Epithelial cell of proximal tubule (primary cell): Measurements from ENCODE around the gene ANXA2. TPM values are rescaled to one million over a fixed set of nuclear protein-coding genes. Genes with fewer than 3 reads are reported as not detected.
"Not testable (repeated sequence)": the region's sequence is repeated elsewhere in the genome, so short reads cannot be mapped to it uniquely, and the experiment has no call there.

Experiments used
- DNase-seq: peaks from one replicate; pipeline ENCODE4 v3.0.0-alpha.2; 2011; ENCODE audit warnings: low read depth
- H3K4me3 ChIP-seq: 2 replicates; pipeline ENCODE4 v1.5.1; 2011; ENCODE audit warnings: low read depth, mild to moderate bottlenecking, low read length
- CTCF ChIP-seq: conservative IDR thresholded peaks from 2 replicates; pipeline ENCODE4 v1.5.1; 2012; ENCODE audit warnings: low read depth, mild to moderate bottlenecking, low read length
- total RNA-seq: library from RNA; depleted of rRNA; stranded (reverse); fragments of >200 nt; gene quantifications from 2 replicates; pipeline ENCODE4 v1.2.3, GENCODE V29; 2015

ANXA2 gene
- total RNA-seq, 1 donor from 2014 or later: 2,958 TPM

DNA sequence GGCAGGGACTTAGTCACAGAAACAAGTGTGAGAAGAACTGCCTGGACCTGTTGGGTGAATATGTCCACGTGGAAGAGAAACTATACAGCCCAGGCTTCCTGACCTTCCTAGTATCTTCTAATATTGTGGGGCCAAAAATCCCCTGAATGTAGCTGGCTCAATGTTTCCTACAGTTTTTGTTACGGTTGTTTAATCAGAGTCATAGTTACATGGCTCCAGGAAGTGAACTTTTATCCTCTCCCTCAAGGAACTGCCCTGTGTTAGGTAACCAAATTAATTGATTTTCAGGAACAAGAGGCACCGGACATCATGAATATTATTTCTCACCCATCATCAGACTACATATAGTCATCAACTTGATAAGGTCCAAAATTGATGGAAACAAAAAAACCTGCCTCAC is 59.0 kb downstream of the ANXA2 start:
- no peak for DNase-seq
- TF ChIP-seq CTCF: no peak
- no peak overlapping the region for H3K4me3 ChIP-seq

- H3K4me3 ChIP-seq: no peak overlapping the region
- TF ChIP-seq CTCF: no peak
- DNase-seq: no peak
Measured at GRCh38 chr15:60337076-60337475, 60.7 kb downstream of the ANXA2 start.

- H3K4me3 ChIP-seq, DNase-seq: not testable (repeated sequence)
Measured at GRCh38 chr15:60335296-60335695, 62.5 kb downstream of the ANXA2 start.

DNA sequence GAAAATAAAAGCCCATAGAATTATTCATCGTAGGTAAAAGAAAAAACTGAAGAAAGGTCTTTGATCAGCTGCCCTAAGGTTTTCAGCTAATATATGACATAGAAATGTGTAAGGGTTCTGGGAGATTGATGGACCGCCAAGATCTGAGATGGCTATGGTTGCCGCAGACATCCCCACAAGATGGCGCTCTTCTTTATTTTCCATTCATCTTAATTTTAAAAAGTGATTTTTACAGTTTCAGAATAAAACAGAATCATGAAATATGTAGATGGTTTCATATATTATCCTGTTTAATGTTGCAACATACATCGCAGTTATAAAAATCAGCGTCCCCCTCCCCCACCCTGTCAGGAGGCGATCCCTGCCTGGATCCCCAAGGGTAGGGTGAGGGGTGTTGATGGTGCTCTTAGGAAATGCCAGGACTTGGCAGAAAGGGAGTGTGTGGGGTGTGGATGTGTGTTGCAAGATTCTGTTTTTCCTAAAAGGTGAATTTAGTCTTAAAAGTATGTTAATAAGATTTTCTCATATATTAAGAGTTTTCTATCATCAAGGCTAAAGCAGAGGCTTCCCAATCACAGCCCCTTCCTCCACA is 68.8 kb downstream of the ANXA2 start:
- H3K4me3 ChIP-seq: no peak overlapping the region
- TF ChIP-seq CTCF: peak; percentile 82
- no peak for DNase-seq

DNA sequence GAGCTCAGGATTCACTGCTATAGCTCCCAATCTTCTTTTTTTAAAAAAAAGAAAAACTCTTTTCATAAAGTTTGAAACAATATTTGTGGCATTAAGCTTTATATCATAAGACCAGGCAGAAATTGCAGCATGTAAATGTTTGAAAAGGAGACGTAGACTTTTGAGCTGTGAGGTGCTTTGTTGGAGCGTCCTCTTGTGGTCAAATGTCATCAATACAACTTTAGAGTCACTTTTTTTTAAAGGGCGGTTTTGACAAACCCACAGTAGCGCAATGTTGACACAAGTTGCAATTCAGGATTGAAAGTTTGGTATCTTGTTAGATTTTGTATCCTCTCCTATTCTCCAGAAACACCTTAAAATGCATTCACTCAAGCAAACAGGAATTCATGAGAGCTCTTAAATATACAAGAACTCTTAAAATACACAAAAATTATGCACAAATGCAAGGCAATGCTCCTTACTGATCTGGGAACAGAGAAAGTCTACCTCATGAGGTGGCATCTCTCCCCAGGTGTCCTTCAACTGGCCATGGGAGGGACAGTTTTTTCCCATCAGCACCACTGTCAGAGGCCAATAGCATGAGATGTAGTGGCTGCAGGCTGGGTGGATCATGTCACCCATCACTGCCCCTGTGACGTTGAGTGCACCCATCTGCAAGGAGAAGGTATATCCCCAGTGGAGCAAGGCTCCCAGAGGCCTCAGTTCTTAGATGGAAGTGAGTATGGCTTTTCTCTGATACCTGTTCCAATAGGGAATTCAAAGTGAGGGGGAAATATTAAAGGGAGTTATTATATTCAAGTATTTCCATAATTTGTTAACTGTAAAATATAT is 70.7 kb downstream of the ANXA2 start:
- DNase-seq: no peak
- no peak overlapping the region for H3K4me3 ChIP-seq
- TF ChIP-seq CTCF: peak; percentile 98

GRCh38 chr15:60326343-60326742 is 71.4 kb downstream of the ANXA2 start:
- DNase-seq: no peak
- no peak overlapping the region for H3K4me3 ChIP-seq
- TF ChIP-seq CTCF: no peak

DNA sequence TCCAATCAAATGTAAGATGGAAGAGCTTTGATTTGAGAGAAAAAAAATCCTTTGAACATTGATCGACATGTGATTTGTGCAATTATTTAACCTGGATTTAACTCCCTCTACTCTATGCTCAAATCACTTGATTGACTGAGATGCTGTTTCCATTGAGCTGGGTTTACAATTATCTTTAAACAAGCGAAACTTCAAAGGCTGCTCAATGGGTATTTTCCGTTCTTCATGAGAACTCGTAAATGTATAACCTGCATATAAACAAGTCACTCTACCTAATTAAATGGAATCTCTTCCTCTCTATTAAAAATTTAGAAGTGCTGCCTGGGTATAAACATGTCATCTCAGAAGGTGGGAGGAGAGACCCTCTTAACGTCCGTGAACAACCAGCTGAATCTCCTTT is 71.9 kb downstream of the ANXA2 start:
- no peak for DNase-seq
- H3K4me3 ChIP-seq: no peak overlapping the region
- no peak for TF ChIP-seq CTCF
